ENCODE results near the gene SMARCD2.

Gene SMARCD2

GRCh38 chr17:63837962-63838600 lies 4.4 kb downstream of the SMARCD2 start:
- TF ChIP-seq, protein P1, sequence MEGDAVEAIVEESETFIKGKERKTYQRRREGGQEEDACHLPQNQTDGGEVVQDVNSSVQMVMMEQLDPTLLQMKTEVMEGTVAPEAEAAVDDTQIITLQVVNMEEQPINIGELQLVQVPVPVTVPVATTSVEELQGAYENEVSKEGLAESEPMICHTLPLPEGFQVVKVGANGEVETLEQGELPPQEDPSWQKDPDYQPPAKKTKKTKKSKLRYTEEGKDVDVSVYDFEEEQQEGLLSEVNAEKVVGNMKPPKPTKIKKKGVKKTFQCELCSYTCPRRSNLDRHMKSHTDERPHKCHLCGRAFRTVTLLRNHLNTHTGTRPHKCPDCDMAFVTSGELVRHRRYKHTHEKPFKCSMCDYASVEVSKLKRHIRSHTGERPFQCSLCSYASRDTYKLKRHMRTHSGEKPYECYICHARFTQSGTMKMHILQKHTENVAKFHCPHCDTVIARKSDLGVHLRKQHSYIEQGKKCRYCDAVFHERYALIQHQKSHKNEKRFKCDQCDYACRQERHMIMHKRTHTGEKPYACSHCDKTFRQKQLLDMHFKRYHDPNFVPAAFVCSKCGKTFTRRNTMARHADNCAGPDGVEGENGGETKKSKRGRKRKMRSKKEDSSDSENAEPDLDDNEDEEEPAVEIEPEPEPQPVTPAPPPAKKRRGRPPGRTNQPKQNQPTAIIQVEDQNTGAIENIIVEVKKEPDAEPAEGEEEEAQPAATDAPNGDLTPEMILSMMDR (IDR thresholded peaks at IDR 0.05; ENCODE audit: low read depth, low read length), result no peak
- H3K4me3 ChIP-seq (replicated peaks in 1 of 2; ENCODE audit: low read depth in 2 of 2, low read length in 2 of 2), result no peak overlapping the region

GRCh38 chr17:63837480-63837879 lies 5.0 kb downstream of the SMARCD2 start:
- TF ChIP-seq, protein P1 (IDR thresholded peaks at IDR 0.05; ENCODE audit: low read depth, low read length), result no peak
- no peak for DNase-seq (ENCODE audit: low read depth in 2 of 2)
- no peak overlapping the region for H3K4me3 ChIP-seq (replicated peaks in 1 of 2; ENCODE audit: low read depth in 2 of 2, low read length in 2 of 2)

More at GRCh38 chr17:63837962-63838600, 4.4 kb downstream of the SMARCD2 start:
- DNase-seq (ENCODE audit: low read depth in 2 of 2), result no peak

DNA sequence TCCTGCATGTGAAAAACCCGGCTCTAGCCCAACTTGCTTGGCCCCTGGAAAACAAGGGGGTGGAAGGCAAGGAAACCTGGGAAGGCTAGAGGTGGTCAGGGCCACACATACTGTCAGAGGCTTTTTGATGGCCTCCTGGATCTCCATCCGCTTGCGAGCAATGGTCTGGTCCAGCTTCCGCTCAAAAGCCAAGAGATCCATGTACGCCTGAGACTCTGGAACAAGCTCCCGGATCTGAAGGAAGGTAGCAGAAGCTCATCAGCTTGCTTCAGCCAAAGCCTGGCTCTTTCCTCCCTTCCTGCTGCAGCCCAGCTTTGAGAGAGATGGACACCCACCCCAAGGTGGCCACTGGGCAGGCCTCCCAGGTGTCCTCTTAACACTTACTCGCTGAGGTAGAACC lies 5.7 kb downstream of the SMARCD2 start:
- no peak for DNase-seq (ENCODE audit: low read depth in 2 of 2)
- H3K4me3 ChIP-seq (replicated peaks in 1 of 2; ENCODE audit: low read depth in 2 of 2, low read length in 2 of 2), result no peak overlapping the region
- TF ChIP-seq, protein P1 (IDR thresholded peaks at IDR 0.05; ENCODE audit: low read depth, low read length), result no peak

GRCh38 chr17:63835167-63835720 lies 7.2 kb downstream of the SMARCD2 start:
- no peak for DNase-seq (ENCODE audit: low read depth in 2 of 2)
- TF ChIP-seq, protein P1 (IDR thresholded peaks at IDR 0.05; ENCODE audit: low read depth, low read length), result no peak
- H3K4me3 ChIP-seq (replicated peaks in 1 of 2; ENCODE audit: low read depth in 2 of 2, low read length in 2 of 2), result no peak overlapping the region

DNA sequence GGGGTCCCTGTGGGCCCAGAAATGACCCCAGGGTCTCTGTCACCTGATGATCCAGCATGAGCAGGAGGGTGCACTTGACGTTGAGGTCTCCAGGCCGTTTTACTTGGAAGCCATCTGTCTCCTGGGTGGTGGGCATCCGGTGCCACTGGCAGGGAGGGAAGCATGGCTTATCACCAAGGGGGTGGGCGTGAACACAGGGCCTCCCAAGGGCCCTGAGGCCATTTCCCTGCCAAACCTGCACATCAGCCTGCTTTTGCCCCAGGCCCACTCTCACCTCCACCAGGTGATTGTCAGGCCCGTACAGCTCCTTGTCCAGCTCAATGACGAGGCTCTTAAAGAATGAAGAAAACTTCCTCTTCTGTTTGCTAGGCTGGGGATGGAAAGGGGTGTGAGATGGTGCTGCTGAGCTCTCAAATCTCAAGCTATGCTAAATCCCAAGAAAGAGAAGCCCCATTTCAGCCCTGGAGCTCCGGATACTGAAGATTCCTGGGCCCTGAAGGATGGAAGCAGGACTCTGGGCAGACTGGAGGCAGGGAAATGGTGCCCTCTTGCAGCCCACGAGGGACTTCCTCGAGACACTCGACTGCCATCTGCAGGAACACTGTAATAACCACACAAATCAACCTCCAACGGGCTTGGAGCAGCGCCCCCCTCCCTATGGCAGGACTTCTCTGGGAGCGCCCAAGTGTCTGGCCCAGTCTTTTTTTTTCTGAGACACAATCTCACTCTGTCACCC lies 7.9 kb downstream of the SMARCD2 start:
- no peak overlapping the region for H3K4me3 ChIP-seq (replicated peaks in 1 of 2; ENCODE audit: low read depth in 2 of 2, low read length in 2 of 2)
- TF ChIP-seq, protein P1 (IDR thresholded peaks at IDR 0.05; ENCODE audit: low read depth, low read length), result peak; percentile 71
- DNase-seq (ENCODE audit: low read depth in 2 of 2), result peak; percentile 78 to 84

GRCh38 chr17:63833741-63834373 lies 8.6 kb downstream of the SMARCD2 start:
- H3K4me3 ChIP-seq (replicated peaks in 1 of 2; ENCODE audit: low read depth in 2 of 2, low read length in 2 of 2), result no peak overlapping the region
- DNase-seq (ENCODE audit: low read depth in 2 of 2), result no peak
- TF ChIP-seq, protein P1 (IDR thresholded peaks at IDR 0.05; ENCODE audit: low read depth, low read length), result no peak
